ENCODE measurements around the gene NANS. TPM values are rescaled to one million over a fixed set of nuclear protein-coding genes. Genes with fewer than 3 reads are reported as not detected.

The NANS gene
- total RNA-seq, 1 donor from 2014 or later, result 13.0 TPM

- Mint-ChIP-seq H3K36me3 (peaks cover 49% of the 10 kb centered on the region), H3K9me3 (no peaks in the 10 kb centered on the region), H3K27ac (peak overlapping the region; percentile 39), H3K4me1 (no peaks in the 10 kb centered on the region), H3K4me3 (no peak overlapping the region), H3K27me3 (ENCODE audit: insufficient read depth, low read depth) (peaks cover 3% of the 10 kb centered on the region)
- no peak overlapping the region for H3K9ac ChIP-seq
- no peaks in the 10 kb centered on the region for H3F3A ChIP-seq (ENCODE audit: low read depth)
- no peaks in the 10 kb centered on the region for H3K4me1 ChIP-seq
- no peak for DNase-seq (ENCODE audit: low spot score)
- peaks cover 7% of the 10 kb centered on the region for H3K36me3 ChIP-seq
- peaks cover 29% of the 10 kb centered on the region for H4K20me1 ChIP-seq (ENCODE audit: low read depth)
- H3K9me3 ChIP-seq (ENCODE audit: low read depth), result no peaks in the 10 kb centered on the region
- no peaks in the 10 kb centered on the region for H3K79me2 ChIP-seq (ENCODE audit: low read depth)
- no peak overlapping the region for H3K4me3 ChIP-seq
- H3K27me3 ChIP-seq, result no peaks in the 10 kb centered on the region
- no peak overlapping the region for H2AFZ ChIP-seq (replicated peaks)
- no peak overlapping the region for H3K27ac ChIP-seq
- TF ChIP-seq EZH2 (IDR thresholded peaks at IDR 0.05) (no peak), EZH2phosphoT487 (IDR thresholded peaks at IDR 0.05) (no peak), CTCF (IDR thresholded peaks at IDR 0.05) (no peak)
- no peak overlapping the region for H3K4me2 ChIP-seq
These were observed 47.1 kb upstream of the NANS start for GRCh38 chr9:98009437-98009836.

- peaks cover 29% of the 10 kb centered on the region for H4K20me1 ChIP-seq (ENCODE audit: low read depth)
- Mint-ChIP-seq H3K4me1 (no peaks in the 10 kb centered on the region), H3K36me3 (peaks cover 47% of the 10 kb centered on the region), H3K27ac (no peak overlapping the region), H3K4me3 (no peak overlapping the region), H3K9me3 (no peaks in the 10 kb centered on the region), H3K27me3 (ENCODE audit: insufficient read depth, low read depth) (peaks cover 3% of the 10 kb centered on the region)
- H3K9ac ChIP-seq, result no peak overlapping the region
- H3K4me1 ChIP-seq, result no peaks in the 10 kb centered on the region
- no peak overlapping the region for H3K4me3 ChIP-seq
- H3F3A ChIP-seq (ENCODE audit: low read depth), result no peaks in the 10 kb centered on the region
- no peak overlapping the region for H3K4me2 ChIP-seq
- H3K27me3 ChIP-seq, result no peaks in the 10 kb centered on the region
- DNase-seq (ENCODE audit: low spot score), result no peak
- TF ChIP-seq CTCF (IDR thresholded peaks at IDR 0.05), result no peak
- no peak for TF ChIP-seq EZH2 (IDR thresholded peaks at IDR 0.05)
- TF ChIP-seq EZH2phosphoT487 (IDR thresholded peaks at IDR 0.05), result no peak
- no peak overlapping the region for H3K27ac ChIP-seq
- no peaks in the 10 kb centered on the region for H3K79me2 ChIP-seq (ENCODE audit: low read depth)
- no peak overlapping the region for H2AFZ ChIP-seq (replicated peaks)
- no peaks in the 10 kb centered on the region for H3K9me3 ChIP-seq (ENCODE audit: low read depth)
- H3K36me3 ChIP-seq, result peaks cover 7% of the 10 kb centered on the region
These were observed 46.6 kb upstream of the NANS start for GRCh38 chr9:98009936-98010335.

GRCh38 chr9:98010445-98010844, 46.1 kb upstream of the NANS start:
- peaks cover 7% of the 10 kb centered on the region for H3K36me3 ChIP-seq
- H3K4me3 Mint-ChIP-seq, result no peak overlapping the region

More at GRCh38 chr9:98010445-98010844, 46.1 kb upstream of the NANS start:
- peak; percentile 33 for DNase-seq (ENCODE audit: low spot score)
- H3K9ac ChIP-seq, result no peak overlapping the region
- Mint-ChIP-seq H3K4me1 (no peaks in the 10 kb centered on the region), H3K9me3 (no peaks in the 10 kb centered on the region), H3K27me3 (ENCODE audit: insufficient read depth, low read depth) (peaks cover 3% of the 10 kb centered on the region), H3K36me3 (peaks cover 48% of the 10 kb centered on the region), H3K27ac (no peak overlapping the region)
- no peak overlapping the region for H2AFZ ChIP-seq (replicated peaks)
- no peak overlapping the region for H3K27ac ChIP-seq
- no peaks in the 10 kb centered on the region for H3K4me1 ChIP-seq
- no peak overlapping the region for H3K4me3 ChIP-seq
- no peaks in the 10 kb centered on the region for H3F3A ChIP-seq (ENCODE audit: low read depth)
- no peaks in the 10 kb centered on the region for H3K9me3 ChIP-seq (ENCODE audit: low read depth)
- H3K4me2 ChIP-seq, result no peak overlapping the region
- H4K20me1 ChIP-seq (ENCODE audit: low read depth), result peaks cover 29% of the 10 kb centered on the region
- no peak for TF ChIP-seq EZH2phosphoT487 (IDR thresholded peaks at IDR 0.05)
- TF ChIP-seq CTCF (IDR thresholded peaks at IDR 0.05), result no peak
- TF ChIP-seq EZH2 (IDR thresholded peaks at IDR 0.05), result no peak
- H3K79me2 ChIP-seq (ENCODE audit: low read depth), result no peaks in the 10 kb centered on the region
- H3K27me3 ChIP-seq, result no peaks in the 10 kb centered on the region

Measured in neural progenitor cell (in vitro differentiated cells).